Liver (tissue), 9 donors: ENCODE results near the gene PTPRD. TPM values are rescaled to one million over a fixed set of nuclear protein-coding genes. Genes with fewer than 3 reads are reported as not detected.

Experiments used
- DNase-seq: peaks from one replicate; pipeline ENCODE4 v3.0.0-alpha.2; 2017; ENCODE audit warnings: low spot score
- H3K27ac ChIP-seq, 2 donors: one replicate each; pipeline ENCODE4 v1.7.0; 2013; ENCODE audit warnings: inconsistent platforms in 2 of 2, low read length in 2 of 2, control low read depth in 1 of 2, low read depth in 1 of 2, mild to moderate bottlenecking in 1 of 2
- H3K27me3 ChIP-seq, 4 donors: one replicate each; pipeline versions ENCODE4 v1.6.1 to v1.7.0; 2013; ENCODE audit warnings: low read length in 3 of 4, inconsistent platforms in 1 of 4, mild to moderate bottlenecking in 1 of 4, moderate library complexity in 1 of 4; ENCODE audit not compliant: control insufficient read depth in 4 of 4, insufficient read depth in 4 of 4
- H3K36me3 ChIP-seq, 4 donors: one replicate each; pipeline versions ENCODE4 v1.6.1 to v1.7.0; 2013; ENCODE audit warnings: low read length in 3 of 4, mild to moderate bottlenecking in 3 of 4, low read depth in 1 of 4, moderate library complexity in 1 of 4; ENCODE audit not compliant: control insufficient read depth in 4 of 4, insufficient read depth in 3 of 4
- H3K4me1 ChIP-seq, 4 donors: one replicate each; pipeline versions ENCODE4 v1.6.1 to v1.7.0; 2013; ENCODE audit warnings: low read length in 3 of 4, mild to moderate bottlenecking in 3 of 4, moderate library complexity in 1 of 4; ENCODE audit not compliant: control insufficient read depth in 4 of 4, insufficient read depth in 4 of 4
- H3K4me3 ChIP-seq, 3 donors: one replicate each; pipeline versions ENCODE4 v1.6.1 to v1.7.0; 2013; ENCODE audit warnings: low read length in 3 of 3, control low read depth in 1 of 3, low read depth in 1 of 3, mild to moderate bottlenecking in 1 of 3
- H3K9ac ChIP-seq, 2 donors: one replicate each; pipeline ENCODE4 v1.7.0; 2013; ENCODE audit warnings: low read length in 2 of 2, mild to moderate bottlenecking in 2 of 2, moderate library complexity in 2 of 2, control low read depth in 1 of 2, low read depth in 1 of 2
- H3K9me3 ChIP-seq, 4 donors: one replicate each; pipeline versions ENCODE4 v1.6.1 to v1.7.0; 2013; ENCODE audit warnings: low read length in 3 of 4; ENCODE audit not compliant: control insufficient read depth in 4 of 4
- ATF3 ChIP-seq: IDR thresholded peaks from 2 replicates; pipeline ENCODE4 v1.6.1; 2016; ENCODE audit warnings: antibody characterized with exemption
- EGR1 ChIP-seq, 2 donors: IDR thresholded peaks; 2 replicates each; pipeline ENCODE4 v1.6.1; 2016 to 2018; ENCODE audit warnings: antibody characterized with exemption in 2 of 2, low read depth in 2 of 2
- FOXA1 ChIP-seq: IDR thresholded peaks from 2 replicates; pipeline ENCODE4 v1.6.1; 2016; ENCODE audit warnings: antibody characterized with exemption
- FOXA2 ChIP-seq: IDR thresholded peaks from 2 replicates; pipeline ENCODE4 v1.6.1; 2016; ENCODE audit warnings: antibody characterized with exemption
- GABPA ChIP-seq, 2 donors: IDR thresholded peaks in 1 of 2; conservative IDR thresholded peaks in 1 of 2; 2 replicates each; pipeline ENCODE4 v1.6.1; 2016; ENCODE audit warnings: antibody characterized with exemption in 2 of 2, mild to moderate bottlenecking in 1 of 2, moderate library complexity in 1 of 2
- HNF4A ChIP-seq, 2 donors: conservative IDR thresholded peaks; 2 replicates each; pipeline ENCODE4 v1.6.1; 2016; ENCODE audit warnings: antibody characterized with exemption in 2 of 2, mild to moderate bottlenecking in 2 of 2
- HNF4G ChIP-seq: IDR thresholded peaks from 2 replicates; pipeline ENCODE4 v1.6.1; 2016; ENCODE audit warnings: antibody characterized with exemption
- JUND ChIP-seq, 2 donors: IDR thresholded peaks; 2 replicates each; pipeline ENCODE4 v1.6.1; 2016; ENCODE audit warnings: antibody characterized with exemption in 2 of 2
- MAX ChIP-seq: IDR thresholded peaks from 2 replicates; pipeline ENCODE4 v1.6.1; 2016; ENCODE audit warnings: antibody characterized with exemption
- NR2F2 ChIP-seq: IDR thresholded peaks from 2 replicates; pipeline ENCODE4 v1.6.1; 2016; ENCODE audit warnings: antibody characterized with exemption
- RAD21 ChIP-seq, 2 donors: IDR thresholded peaks; 2 replicates each; pipeline ENCODE4 v1.6.1; 2016; ENCODE audit warnings: antibody characterized with exemption in 2 of 2, mild to moderate bottlenecking in 2 of 2
- REST ChIP-seq: IDR thresholded peaks from 2 replicates; pipeline ENCODE4 v1.6.1; 2016; ENCODE audit warnings: antibody characterized with exemption, mild to moderate bottlenecking
- RXRA ChIP-seq, 2 donors: IDR thresholded peaks; 2 replicates each; pipeline ENCODE4 v1.6.1; 2017 to 2018; ENCODE audit warnings: antibody characterized with exemption in 2 of 2, mild to moderate bottlenecking in 1 of 2
- SP1 ChIP-seq: IDR thresholded peaks from 2 replicates; pipeline ENCODE4 v1.6.1; 2018; ENCODE audit warnings: antibody characterized with exemption, mild to moderate bottlenecking
- TAF1 ChIP-seq: conservative IDR thresholded peaks from 2 replicates; pipeline ENCODE4 v1.6.1; 2016; ENCODE audit warnings: antibody characterized with exemption, mild to moderate bottlenecking
- YY1 ChIP-seq: IDR thresholded peaks from 2 replicates; pipeline ENCODE4 v1.6.1; 2016; ENCODE audit warnings: antibody characterized with exemption, mild to moderate bottlenecking
- ZBTB33 ChIP-seq: IDR thresholded peaks from 2 replicates; pipeline ENCODE4 v1.6.1; 2016; ENCODE audit warnings: antibody characterized with exemption
- WGBS: extraction: QIAGEN DNeasy Blood & Tissue Kit; methylation state at CpG from one replicate; pipeline ENCODE4 v1.1.7; 2013; 5-methylcytosine and 5-hydroxymethylcytosine counted together
- polyA plus RNA-seq, 2 donors: library from polyadenylated mRNA; stranded (reverse) in 1 of 2; unstranded in 1 of 2; fragments of 200-250 nt in 1 of 2; fragments of >200 nt in 1 of 2; fragmentation: Nextera tagmentation in 1 of 2; extraction: Ambion mirVana in 1 of 2; gene quantifications; one replicate each; pipeline versions ENCODE4 v1.2.1 to v1.2.3, GENCODE V29; 2013 to 2015
- total RNA-seq, 2 donors: library from RNA; depleted of rRNA; stranded (reverse); fragments of >200 nt; gene quantifications; one replicate each; pipeline ENCODE4 v1.2.3, GENCODE V29; 2014
- donor health status: healthy.
- donor health status: healthy.
- donor health status: healthy.
- donor health status: healthy.
- donor health status: healthy.

PTPRD gene
- total and polyA plus RNA-seq, 4 donors, result 0.78 to 34.2 (median 4.7) TPM

GRCh38 chr9:9920425-9921060 is 692.3 kb downstream of the PTPRD start:
- no peak overlapping the region for H3K4me3 ChIP-seq
- DNase-seq, result no peak
- no peak for TF ChIP-seq YY1
- no peak for TF ChIP-seq ATF3
- no peak for TF ChIP-seq RXRA (IDR thresholded peaks at IDR 0.05)
- TF ChIP-seq FOXA2, result no peak
- TF ChIP-seq TAF1, result no peak
- no peak for TF ChIP-seq NR2F2
- TF ChIP-seq REST, result no peak
- TF ChIP-seq RAD21 (IDR thresholded peaks at IDR 0.05), result no peak
- no peak for TF ChIP-seq SP1
- TF ChIP-seq MAX, result no peak
- no peak for TF ChIP-seq JUND (IDR thresholded peaks at IDR 0.05)
- no peak for TF ChIP-seq EGR1 (IDR thresholded peaks at IDR 0.05; ENCODE audit: low read depth in 2 of 2)
- H3K27me3 ChIP-seq, result no peaks in the 10 kb centered on the region
- no peaks in the 10 kb centered on the region for H3K36me3 ChIP-seq
- no peak overlapping the region for H3K27ac ChIP-seq
- peaks cover 0 to 3% (median 0%) of the 10 kb centered on the region in 4 donors for H3K9me3 ChIP-seq
- H3K4me1 ChIP-seq, result no peaks in the 10 kb centered on the region
- 67% methylated on average over 7 of the region's 7 CpGs for WGBS
- H3K9ac ChIP-seq, result no peak overlapping the region

GRCh38 chr9:9919174-9919775 is 693.5 kb downstream of the PTPRD start:
- H3K9ac ChIP-seq, result no peak overlapping the region
- no peaks in the 10 kb centered on the region for H3K4me1 ChIP-seq
- H3K9me3 ChIP-seq, result peaks cover 0 to 3% (median 2%) of the 10 kb centered on the region in 4 donors
- no peaks in the 10 kb centered on the region for H3K36me3 ChIP-seq
- TF ChIP-seq TAF1 (no peak), RAD21 (IDR thresholded peaks at IDR 0.05) (no peak), EGR1 (IDR thresholded peaks at IDR 0.05; ENCODE audit: low read depth in 2 of 2) (no peak), RXRA (IDR thresholded peaks at IDR 0.05) (no peak), YY1 (no peak), ATF3 (no peak), NR2F2 (no peak), SP1 (no peak), MAX (no peak), ZBTB33 (no peak), HNF4G (no peak), JUND (IDR thresholded peaks at IDR 0.05) (no peak), HNF4A (conservative IDR thresholded peaks at IDR 0.05) (no peak), FOXA1 (no peak), GABPA (IDR thresholded peaks at IDR 0.05 in 1 of 2, conservative IDR thresholded peaks at IDR 0.05 in 1 of 2) (no peak), FOXA2 (no peak)
- no peak overlapping the region for H3K4me3 ChIP-seq
- no peak for DNase-seq
- no peak overlapping the region for H3K27ac ChIP-seq
- WGBS, result 81% methylated on average over 3 of the region's 3 CpGs
- H3K27me3 ChIP-seq, result no peaks in the 10 kb centered on the region
